HCEC 1CT (cell line): ENCODE measurements around the gene FBH1.
"Not testable (repeated sequence)": the region's sequence is repeated elsewhere in the genome, so short reads cannot be mapped to it uniquely, and the experiment has no call there.

Experiments
- DNase-seq: peaks from one replicate; pipeline ENCODE4 v3.0.0-alpha.2; 2017

The FBH1 gene

GRCh38 chr10:5877041-5877440 is 13.0 kb upstream of the FBH1 start:
- not testable (repeated sequence) for DNase-seq

GRCh38 chr10:5882961-5883360 is 7.1 kb upstream of the FBH1 start:
- no peak for DNase-seq

DNA sequence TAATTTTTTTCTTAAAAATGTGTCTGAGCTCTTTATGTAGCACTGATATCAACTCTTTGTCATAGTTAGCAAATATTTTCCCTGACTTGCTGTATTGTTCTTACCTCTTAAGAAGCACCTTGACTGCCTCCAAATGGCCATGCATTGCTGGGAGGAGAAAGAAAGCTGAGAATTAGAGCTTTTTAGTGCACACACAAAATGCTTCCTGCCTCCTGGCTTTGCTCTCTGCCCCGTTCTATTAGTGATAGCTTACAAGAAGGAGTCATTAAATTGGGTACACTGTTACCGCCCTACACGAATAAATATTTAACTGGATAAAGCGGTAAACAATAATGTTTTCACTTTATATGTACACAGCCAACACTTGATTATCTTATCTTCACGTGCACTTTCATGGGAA is 4.4 kb upstream of the FBH1 start:
- DNase-seq = no peak

- DNase-seq = no peak
These were observed 3.0 kb upstream of the FBH1 start for GRCh38 chr10:5887029-5887428.

GRCh38 chr10:5887641-5888040 is 2.4 kb upstream of the FBH1 start:
- DNase-seq = no peak

- DNase-seq = peak; percentile 13
These were observed 1.7 kb upstream of the FBH1 start for GRCh38 chr10:5888351-5888750.

DNA sequence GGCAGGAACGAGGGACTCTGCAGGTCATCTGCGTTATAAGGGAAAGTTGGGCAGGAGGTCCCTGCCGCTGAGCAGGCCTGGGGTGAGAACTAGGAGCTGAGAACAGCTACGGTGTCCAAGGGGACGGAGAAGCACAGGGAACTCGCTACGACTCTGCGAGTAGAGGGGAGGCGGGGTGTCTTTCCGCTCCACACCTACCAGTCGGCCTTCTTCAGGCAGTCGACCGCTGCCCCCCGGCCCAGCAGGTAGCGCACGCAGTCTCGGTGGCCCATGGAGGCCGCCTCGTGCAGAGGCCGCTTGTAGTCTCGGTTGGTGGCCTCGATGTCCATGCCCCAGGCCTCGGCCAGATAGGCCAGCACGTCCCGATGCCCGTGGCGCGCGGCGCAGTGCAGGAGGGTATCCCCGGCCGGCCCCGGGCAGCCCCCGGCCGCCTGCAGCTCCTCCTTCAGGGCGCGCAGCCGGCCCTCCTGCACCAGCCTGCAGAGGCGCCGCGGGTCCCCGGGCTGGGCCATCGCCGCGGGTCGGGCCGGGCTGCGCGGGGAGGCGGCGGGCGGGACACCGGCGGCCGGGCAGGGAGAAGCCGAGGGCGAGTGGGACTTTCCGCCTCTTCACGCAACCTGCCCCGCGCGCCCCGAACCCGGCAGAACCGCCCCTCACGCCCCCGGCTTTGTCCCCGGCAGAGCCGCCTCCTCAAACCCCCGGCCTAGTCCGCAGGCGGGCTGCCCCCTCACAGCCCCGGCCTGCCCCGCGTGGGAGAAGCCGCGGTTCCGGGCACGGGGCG is 1.0 kb upstream of the FBH1 start:
- DNase-seq = peak; percentile 20

DNA sequence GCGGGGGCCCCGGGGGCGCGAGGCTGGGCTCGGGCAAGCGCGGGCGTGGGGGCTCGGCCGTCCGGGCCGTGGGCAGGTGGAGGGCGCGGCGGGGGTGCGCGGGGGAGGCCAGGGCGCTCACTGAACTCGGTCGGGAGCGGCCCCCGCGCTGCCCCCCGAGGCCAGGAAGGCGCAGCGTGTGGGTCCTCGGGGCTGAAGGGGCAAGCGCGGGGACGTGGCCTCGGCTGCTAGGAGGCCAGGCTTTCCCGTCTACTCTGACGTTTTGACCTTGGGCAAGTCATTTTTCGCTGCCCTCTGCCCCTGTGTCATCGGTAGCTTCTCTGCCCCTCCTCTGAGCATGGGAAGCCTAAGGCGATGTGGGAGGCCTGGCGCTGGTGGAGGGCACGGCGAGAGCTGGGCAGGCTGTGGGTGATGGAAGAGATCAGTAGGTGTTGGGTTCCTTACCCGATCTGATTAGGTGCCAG is 441 bp downstream of the FBH1 start:
- peak; percentile 11 for DNase-seq

DNA sequence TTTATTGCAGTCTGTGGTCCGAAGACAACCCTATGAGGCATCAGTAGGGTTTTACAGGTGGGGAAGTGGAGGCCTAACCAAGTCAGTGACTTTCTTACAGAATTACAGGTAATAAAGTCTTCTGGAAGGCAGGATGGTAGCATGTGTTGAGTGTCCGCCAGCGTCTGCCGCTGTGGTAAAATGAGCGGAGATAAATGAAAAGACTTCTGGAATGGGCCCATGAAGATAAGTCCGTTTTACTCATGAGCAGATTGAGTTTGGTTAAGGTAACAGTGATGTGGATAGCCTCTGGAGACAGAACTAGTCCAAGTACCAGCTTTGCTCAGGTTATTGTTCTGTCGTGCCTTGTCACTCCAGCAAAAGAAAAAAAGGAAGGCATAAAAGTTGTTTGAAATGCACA is 966 bp downstream of the FBH1 start:
- DNase-seq = no peak

DNA sequence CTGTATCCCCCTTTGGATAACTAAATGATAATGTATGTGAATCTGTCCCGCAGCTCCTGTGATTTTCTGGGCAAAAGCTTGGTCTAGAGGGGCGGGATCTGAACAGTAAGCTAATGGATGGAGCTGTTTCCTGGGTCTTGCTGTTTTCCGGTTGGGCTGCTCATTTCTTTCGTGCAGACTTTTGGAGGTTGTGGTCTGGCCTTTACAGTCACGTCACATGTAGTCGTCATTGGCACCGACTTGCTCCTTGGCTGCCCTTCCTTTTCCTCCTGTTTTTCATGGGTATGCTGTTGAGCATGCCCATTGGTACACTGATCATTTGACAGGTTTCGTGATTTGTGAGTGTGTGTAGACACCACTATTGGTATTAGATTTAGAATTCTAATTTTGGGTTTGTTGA is 2.0 kb downstream of the FBH1 start:
- DNase-seq = no peak

- DNase-seq = no peak
These were observed 3.3 kb downstream of the FBH1 start for GRCh38 chr10:5893321-5893720.

DNA sequence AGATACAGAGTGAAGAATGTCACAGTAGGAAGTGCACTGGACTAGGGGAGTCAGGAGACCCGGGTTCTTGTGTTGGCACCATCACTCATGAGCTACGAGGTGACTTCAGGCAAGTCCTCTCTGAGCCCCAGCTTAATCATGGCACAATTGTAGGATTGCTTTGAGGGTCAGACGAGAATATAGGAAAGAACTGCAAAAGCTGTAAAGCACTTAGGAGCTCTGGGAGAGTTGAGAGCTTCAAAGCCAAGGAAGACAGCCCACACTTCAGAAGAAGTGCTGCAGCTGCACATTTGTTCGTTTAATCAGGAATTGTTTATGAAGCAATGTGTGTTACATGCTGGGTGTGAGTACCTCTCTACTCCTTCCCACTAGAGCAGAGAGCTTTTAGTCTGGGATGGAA is 4.4 kb downstream of the FBH1 start:
- no peak for DNase-seq

- DNase-seq = no peak
These were observed 4.8 kb downstream of the FBH1 start for GRCh38 chr10:5894873-5895272.

- no peak for DNase-seq
These were observed 5.3 kb downstream of the FBH1 start for GRCh38 chr10:5895365-5895764.

DNA sequence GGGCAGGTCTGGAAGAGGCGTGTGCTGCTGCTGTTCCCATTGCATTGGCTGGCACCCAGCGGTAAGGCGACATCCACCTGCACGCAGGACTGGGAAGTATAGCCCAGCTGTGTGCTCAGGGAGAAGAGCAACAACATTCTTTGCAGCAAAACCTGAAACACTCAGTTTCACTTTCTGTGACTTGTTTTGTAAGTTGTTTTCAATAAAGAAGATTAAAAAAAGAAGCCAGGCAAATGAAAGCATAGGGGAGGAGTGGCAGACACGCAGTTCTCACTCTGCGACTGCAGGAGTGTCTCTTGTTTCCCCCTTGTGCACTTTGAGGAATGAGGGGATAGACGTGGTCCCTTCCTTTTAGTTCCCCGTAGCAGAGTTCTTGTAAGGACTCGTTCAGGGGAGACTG is 5.8 kb downstream of the FBH1 start:
- DNase-seq = no peak

- no peak for DNase-seq
These were observed 6.4 kb downstream of the FBH1 start for GRCh38 chr10:5896208-5897052.

DNA sequence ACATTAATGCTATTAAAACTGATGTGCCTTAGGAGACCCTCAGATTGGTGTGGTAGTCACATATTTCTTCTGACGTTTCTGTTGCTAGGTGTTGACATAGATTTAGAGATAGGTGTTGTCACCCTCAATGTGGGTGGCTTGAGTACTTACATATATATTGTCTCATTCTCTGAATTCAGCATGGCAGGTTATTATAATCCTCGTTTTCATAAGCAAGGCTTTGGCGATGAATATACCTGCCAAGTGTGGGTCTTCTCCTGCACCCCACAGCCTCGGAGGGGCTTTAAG is 7.0 kb downstream of the FBH1 start:
- no peak for DNase-seq

GRCh38 chr10:5897504-5897903 is 7.5 kb downstream of the FBH1 start:
- no peak for DNase-seq

DNA sequence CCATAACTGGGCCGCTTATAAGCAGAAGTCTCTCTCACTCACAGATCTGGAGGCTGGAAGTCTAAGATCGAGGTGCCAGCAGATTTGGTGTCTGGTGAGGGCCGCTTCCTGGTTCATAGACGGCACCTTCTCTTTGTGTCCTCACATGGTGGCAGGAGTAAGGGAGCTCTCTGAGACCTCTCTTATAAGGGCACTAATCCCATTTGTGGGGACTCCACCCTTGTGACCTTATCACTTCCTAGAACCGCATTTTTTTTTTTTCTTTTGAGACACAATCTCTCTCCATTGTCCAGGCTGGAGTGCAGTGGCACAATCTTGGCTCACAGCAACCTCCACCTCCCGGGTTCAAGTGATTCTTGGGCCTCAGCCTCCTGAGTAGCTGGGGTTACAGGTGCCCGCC is 8.1 kb downstream of the FBH1 start:
- DNase-seq = no peak

GRCh38 chr10:5900247-5900646 is 10.2 kb downstream of the FBH1 start:
- no peak for DNase-seq

- DNase-seq = no peak
These were observed 12.7 kb downstream of the FBH1 start for GRCh38 chr10:5902511-5903274.

DNA sequence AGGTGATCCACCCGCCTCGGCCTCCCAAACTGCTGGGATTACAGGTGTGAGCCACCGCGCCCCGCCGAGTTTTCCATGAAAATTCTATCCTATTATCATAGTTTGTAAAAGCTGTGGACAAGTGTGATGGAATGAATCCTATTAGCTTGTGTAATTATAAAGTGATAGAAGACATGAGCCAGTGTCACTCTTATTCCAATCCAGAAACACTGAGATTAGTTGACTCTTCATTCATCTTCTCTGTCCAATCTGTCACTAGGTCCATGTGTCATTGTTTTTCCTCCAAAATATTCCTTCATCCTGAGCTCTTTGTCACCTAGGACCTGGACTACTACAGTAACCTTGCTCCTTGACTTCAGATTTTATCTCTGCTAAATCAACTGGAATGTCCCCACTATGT is 13.5 kb downstream of the FBH1 start:
- no peak for DNase-seq

- no peak for DNase-seq
These were observed 14.2 kb downstream of the FBH1 start for GRCh38 chr10:5904227-5904626.
